HG03432 (cell line): ENCODE measurements around the gene PIP4K2A.

Experiments used
- ATAC-seq: cut with Tn5 transposase; IDR thresholded peaks from one replicate; pipeline ENCODE4 v1.9.1; 2021; ENCODE audit warnings: mild to moderate bottlenecking, moderate library complexity; ENCODE audit not compliant: unreplicated experiment

PIP4K2A gene

GRCh38 chr10:22491480-22491879, 222.9 kb downstream of the PIP4K2A start:
- no peak for ATAC-seq

- ATAC-seq, result peak; percentile 41
Measured at GRCh38 chr10:22489975-22490374, 224.4 kb downstream of the PIP4K2A start.

- ATAC-seq, result peak; percentile 70
Measured at GRCh38 chr10:22489467-22489866, 224.9 kb downstream of the PIP4K2A start.

- no peak for ATAC-seq
Measured at GRCh38 chr10:22486431-22486830, 227.9 kb downstream of the PIP4K2A start.
